Measurements from ENCODE around the gene LGI4. TPM values are rescaled to one million over a fixed set of nuclear protein-coding genes. Genes with fewer than 3 reads are reported as not detected.

Gene LGI4
- polyA plus RNA-seq, 6 donors from 2014 or later: not detected

Other genes with a start within 250 kb of the LGI4 start
- gene ZNF30, start 208.2 kb downstream of the LGI4 start, polyA plus RNA-seq (ENCODE audit: low read depth in 6 of 6): 1 to 10 TPM in 5 of 6 donors, not detected in 1; 2.9 to 8.2 (median 4.9) TPM
- 10 to 100 TPM in 2 of 6 donors, 1 to 10 TPM in 4; 6.7 to 14.7 (median 8.8) TPM for gene ZNF792, start 170.8 kb downstream of the LGI4 start, polyA plus RNA-seq (ENCODE audit: low read depth in 6 of 6)
- gene GRAMD1A, start 134.7 kb downstream of the LGI4 start, polyA plus RNA-seq (ENCODE audit: low read depth in 6 of 6): 10 to 100 TPM; 10.4 to 29.3 (median 12.3) TPM
- gene SCN1B, start 104.6 kb downstream of the LGI4 start, polyA plus RNA-seq (ENCODE audit: low read depth in 6 of 6): under 1 TPM in 4 of 6 donors, not detected in 2; 0.06 to 0.36 (median 0.28) TPM
- gene HPN, start 93.3 kb downstream of the LGI4 start, polyA plus RNA-seq (ENCODE audit: low read depth in 6 of 6): not detected
- gene FXYD3, start 19.2 kb downstream of the LGI4 start, polyA plus RNA-seq (ENCODE audit: low read depth in 6 of 6): not detected
- gene FXYD1, start 3.8 kb upstream of the LGI4 start, polyA plus RNA-seq (ENCODE audit: low read depth in 6 of 6): 1 to 10 TPM; 1.0 to 2.7 (median 1.2) TPM
- gene FXYD7, start 8.2 kb upstream of the LGI4 start, polyA plus RNA-seq (ENCODE audit: low read depth in 6 of 6): 1 to 10 TPM; 2.0 to 4.5 (median 3.4) TPM
- 100 to 1,000 TPM; 290 to 440 (median 351) TPM for gene FXYD5, start 19.7 kb upstream of the LGI4 start, polyA plus RNA-seq (ENCODE audit: low read depth in 6 of 6)
- not detected for gene FAM187B, start 93.7 kb upstream of the LGI4 start, polyA plus RNA-seq (ENCODE audit: low read depth in 6 of 6)
- 10 to 100 TPM; 11.7 to 46.3 (median 34.8) TPM for gene LSR, start 113.9 kb upstream of the LGI4 start, polyA plus RNA-seq (ENCODE audit: low read depth in 6 of 6)
- 10 to 100 TPM in 4 of 6 donors, 1 to 10 TPM in 2; 1.9 to 15.5 (median 10.4) TPM for gene USF2, start 133.9 kb upstream of the LGI4 start, polyA plus RNA-seq (ENCODE audit: low read depth in 6 of 6)
- under 1 TPM in 1 of 6 donors, not detected in 5; 0.12 TPM for gene HAMP, start 147.5 kb upstream of the LGI4 start, polyA plus RNA-seq (ENCODE audit: low read depth in 6 of 6)
- under 1 TPM in 4 of 6 donors, not detected in 2; 0.12 to 0.41 (median 0.29) TPM for gene MAG, start 157.1 kb upstream of the LGI4 start, polyA plus RNA-seq (ENCODE audit: low read depth in 6 of 6)
- gene CD22, start 194.1 kb upstream of the LGI4 start, polyA plus RNA-seq (ENCODE audit: low read depth in 6 of 6): 100 to 1,000 TPM; 364 to 971 (median 552) TPM
- gene FFAR1, start 212.8 kb upstream of the LGI4 start, polyA plus RNA-seq (ENCODE audit: low read depth in 6 of 6): 1 to 10 TPM in 2 of 6 donors, under 1 TPM in 4; 0.14 to 1.9 (median 0.75) TPM
- under 1 TPM in 1 of 6 donors, not detected in 5; 0.17 TPM for gene FFAR3, start 223.4 kb upstream of the LGI4 start, polyA plus RNA-seq (ENCODE audit: low read depth in 6 of 6)
- gene GPR42, start 236.0 kb upstream of the LGI4 start, polyA plus RNA-seq (ENCODE audit: low read depth in 6 of 6): not detected

Data from naive B cell (primary cell).